IPS-18a (cell line): ENCODE measurements around the gene CUX1.

Experiments used
- H3K27ac ChIP-seq: one replicate; pipeline ENCODE4 v1.5.1; 2013; ENCODE audit warnings: low read length
- H3K27me3 ChIP-seq: one replicate; pipeline ENCODE4 v1.6.1; 2013; ENCODE audit warnings: mild to moderate bottlenecking, low read length; ENCODE audit not compliant: control insufficient read depth, insufficient read depth
- H3K36me3 ChIP-seq: one replicate; pipeline ENCODE4 v1.6.1; 2013; ENCODE audit warnings: low read depth, low read length; ENCODE audit not compliant: control insufficient read depth
- H3K4me1 ChIP-seq: one replicate; pipeline ENCODE4 v1.6.1; 2013; ENCODE audit warnings: low read depth, low read length; ENCODE audit not compliant: control insufficient read depth
- H3K4me3 ChIP-seq: one replicate; pipeline ENCODE4 v1.5.1; 2013; ENCODE audit warnings: low read length
- H3K9ac ChIP-seq: one replicate; pipeline ENCODE4 v1.6.1; 2013; ENCODE audit warnings: mild to moderate bottlenecking, low read length, moderate library complexity
- H3K9me3 ChIP-seq: one replicate; pipeline ENCODE4 v1.6.1; 2013; ENCODE audit warnings: low read depth, low read length; ENCODE audit not compliant: control insufficient read depth

CUX1 gene

GRCh38 chr7:102248081-102248455 lies 430.6 kb downstream of the CUX1 start:
- no peak overlapping the region for H3K4me3 ChIP-seq
- no peak overlapping the region for H3K27ac ChIP-seq
- no peak overlapping the region for H3K9ac ChIP-seq
- no peaks in the 10 kb centered on the region for H3K36me3 ChIP-seq
- H3K9me3 ChIP-seq = no peaks in the 10 kb centered on the region
- no peaks in the 10 kb centered on the region for H3K27me3 ChIP-seq
- no peaks in the 10 kb centered on the region for H3K4me1 ChIP-seq

DNA sequence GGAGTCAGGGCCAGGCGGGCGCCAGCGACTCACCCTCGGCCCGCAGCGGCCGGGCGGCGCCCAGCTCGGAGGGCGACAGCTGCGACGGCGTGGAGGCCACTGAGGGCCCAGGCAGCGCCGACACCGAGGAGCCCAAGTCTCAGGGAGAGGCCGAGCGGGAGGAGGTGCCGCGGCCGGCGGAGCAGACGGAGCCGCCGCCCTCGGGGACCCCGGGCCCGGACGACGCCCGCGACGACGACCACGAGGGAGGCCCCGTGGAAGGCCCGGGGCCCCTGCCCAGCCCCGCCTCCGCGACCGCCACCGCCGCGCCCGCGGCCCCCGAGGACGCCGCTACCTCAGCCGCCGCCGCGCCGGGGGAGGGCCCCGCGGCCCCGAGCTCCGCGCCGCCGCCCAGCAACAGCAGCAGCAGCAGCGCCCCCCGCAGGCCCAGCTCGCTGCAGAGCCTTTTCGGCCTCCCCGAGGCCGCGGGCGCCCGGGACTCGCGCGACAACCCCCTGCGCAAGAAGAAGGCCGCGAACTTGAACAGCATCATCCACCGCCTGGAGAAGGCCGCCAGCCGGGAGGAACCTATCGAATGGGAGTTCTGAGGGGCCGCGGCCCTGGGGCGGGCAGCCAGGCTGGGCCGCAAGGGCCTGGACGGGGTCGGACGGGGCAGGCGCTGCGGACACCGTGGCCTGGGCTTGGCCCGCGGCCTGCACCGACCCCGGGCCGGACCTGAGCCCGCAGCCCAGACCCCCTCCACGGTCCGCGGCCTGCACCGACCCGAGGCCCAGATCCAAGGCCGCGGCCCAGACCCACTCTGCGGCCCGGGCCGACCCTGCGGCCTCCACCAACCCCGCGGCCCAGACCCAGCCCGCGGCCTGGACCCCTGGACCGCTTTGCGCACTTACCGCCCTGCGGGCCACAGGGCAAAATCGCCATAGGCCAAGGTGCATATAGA lies 431.3 kb downstream of the CUX1 start:
- no peaks in the 10 kb centered on the region for H3K4me1 ChIP-seq
- H3K36me3 ChIP-seq = no peaks in the 10 kb centered on the region
- no peaks in the 10 kb centered on the region for H3K27me3 ChIP-seq
- no peak overlapping the region for H3K27ac ChIP-seq
- H3K9me3 ChIP-seq = no peaks in the 10 kb centered on the region
- H3K4me3 ChIP-seq = no peak overlapping the region
- H3K9ac ChIP-seq = no peak overlapping the region

DNA sequence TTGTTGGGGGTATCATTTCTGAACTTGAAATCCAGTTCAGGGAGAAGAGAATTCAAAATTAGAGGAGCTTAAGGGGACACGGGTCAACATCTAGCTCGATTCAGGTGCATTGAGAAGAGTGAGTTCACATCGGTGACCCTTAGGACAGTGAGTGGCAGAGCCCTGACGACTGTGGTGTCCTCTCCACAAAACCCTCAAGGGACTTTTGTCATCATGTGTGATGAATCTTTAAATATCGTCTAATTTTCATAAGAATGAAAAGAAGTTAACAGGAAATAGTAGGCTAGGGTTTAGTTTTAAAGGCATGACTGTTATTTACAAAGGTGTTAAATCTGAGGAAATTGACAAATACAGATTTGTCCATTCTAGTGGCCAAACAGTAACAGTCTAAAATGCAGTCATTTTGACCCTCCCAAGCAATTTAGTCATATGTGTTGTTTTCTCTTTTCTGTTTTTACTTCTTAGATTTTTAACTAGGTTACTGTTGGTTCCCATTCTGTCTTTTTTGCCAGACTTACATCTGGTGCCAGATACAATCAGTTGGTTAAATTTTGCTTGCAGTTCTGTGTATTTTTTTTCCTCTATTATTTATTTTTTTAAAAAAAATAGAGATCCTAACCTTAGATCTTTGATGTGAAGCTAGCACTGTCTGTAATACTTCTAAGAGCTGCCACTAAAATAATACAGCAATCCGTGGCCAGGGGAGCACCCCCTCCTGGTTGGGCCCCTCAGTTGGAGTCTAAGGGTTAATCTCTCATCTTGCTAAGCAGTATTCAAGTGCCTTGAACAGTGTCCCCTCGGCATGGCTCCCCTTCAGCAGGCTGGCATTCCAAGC lies 434.3 kb downstream of the CUX1 start:
- Histone ChIP-seq H3K36me3 (no peaks in the 10 kb centered on the region), H3K27me3 (no peaks in the 10 kb centered on the region), H3K4me1 (no peaks in the 10 kb centered on the region), H3K9ac (no peak overlapping the region), H3K4me3 (no peak overlapping the region), H3K27ac (no peak overlapping the region), H3K9me3 (no peaks in the 10 kb centered on the region)

DNA sequence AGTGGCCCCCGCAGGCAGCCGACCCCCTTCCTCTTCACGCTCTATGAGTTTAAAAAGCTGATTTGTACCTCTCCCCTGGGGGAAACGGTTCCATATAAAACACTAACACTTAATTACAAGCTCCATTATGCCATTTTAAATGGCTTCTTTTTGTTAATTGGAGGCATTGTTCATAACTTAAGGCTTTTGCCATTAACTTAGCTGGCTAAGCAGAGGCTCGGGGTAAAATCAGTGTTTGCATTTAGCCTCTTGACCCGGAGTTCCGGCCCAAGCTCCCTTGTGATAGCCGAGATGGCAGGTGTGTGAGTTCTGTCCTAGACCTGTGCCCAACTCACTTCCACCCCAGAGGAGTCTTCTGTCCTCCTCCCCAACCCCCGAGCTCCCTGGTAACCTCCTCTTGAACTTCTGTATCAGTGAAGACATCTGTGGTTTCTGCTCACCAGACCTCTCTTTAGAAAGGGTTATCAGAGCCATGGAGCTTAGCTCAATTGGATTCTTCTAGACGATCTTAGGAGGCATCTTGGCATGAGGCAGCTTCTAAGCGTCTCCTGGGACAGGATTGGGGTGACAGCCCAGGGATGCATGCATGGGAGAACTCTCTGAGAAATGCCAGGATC lies 435.0 kb downstream of the CUX1 start:
- H3K9ac ChIP-seq = no peak overlapping the region
- no peaks in the 10 kb centered on the region for H3K36me3 ChIP-seq
- H3K4me3 ChIP-seq = no peak overlapping the region
- H3K4me1 ChIP-seq = no peaks in the 10 kb centered on the region
- no peaks in the 10 kb centered on the region for H3K9me3 ChIP-seq
- no peaks in the 10 kb centered on the region for H3K27me3 ChIP-seq
- H3K27ac ChIP-seq = no peak overlapping the region

DNA sequence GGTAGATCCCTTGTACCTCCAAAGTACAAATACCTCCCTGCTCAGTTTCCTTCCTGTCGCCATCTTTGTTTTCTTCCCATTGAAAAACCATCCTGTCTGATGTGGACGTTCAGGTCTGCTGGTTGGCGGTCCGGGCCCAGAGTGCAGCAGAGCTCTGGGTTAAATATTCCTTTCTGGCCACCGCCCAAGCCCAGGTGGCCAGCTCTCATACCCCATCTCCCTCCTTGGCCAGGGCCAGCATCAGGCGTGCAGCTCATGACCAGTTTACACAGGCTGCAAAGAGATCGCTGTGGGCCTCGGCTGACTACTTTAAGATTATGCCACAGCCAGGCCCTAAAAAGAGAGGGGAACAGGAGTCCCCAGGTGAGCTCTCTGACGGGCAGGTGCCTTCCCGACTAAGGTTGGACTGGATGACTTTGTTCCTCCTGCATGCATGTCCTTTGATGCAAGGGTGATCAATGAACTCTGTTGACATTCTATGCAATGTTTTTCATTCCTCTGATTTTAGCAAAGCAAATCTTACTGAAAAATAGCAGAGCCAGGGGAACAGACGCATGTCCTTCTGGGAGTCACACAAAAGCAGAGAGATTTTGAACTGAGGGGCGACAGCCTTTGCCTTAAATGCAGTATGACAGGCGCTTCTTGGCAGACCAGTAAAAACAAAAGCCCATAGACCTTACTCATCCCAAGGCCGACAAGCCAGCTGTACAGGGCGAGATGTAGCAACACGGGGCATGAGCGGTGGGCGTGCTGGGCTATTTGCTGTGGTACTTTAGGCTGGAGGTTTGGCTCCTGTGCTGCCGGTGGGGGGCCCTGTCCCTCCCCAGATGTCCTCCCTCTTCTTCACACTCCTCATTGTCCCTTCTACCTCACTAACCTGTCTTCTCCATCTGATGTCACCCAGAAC lies 435.9 kb downstream of the CUX1 start:
- H3K36me3 ChIP-seq = no peaks in the 10 kb centered on the region
- H3K9ac ChIP-seq = no peak overlapping the region

GRCh38 chr7:102253973-102254370 lies 436.5 kb downstream of the CUX1 start:
- H3K9me3 ChIP-seq = no peaks in the 10 kb centered on the region
- no peak overlapping the region for H3K4me3 ChIP-seq
- H3K27ac ChIP-seq = no peak overlapping the region
- no peaks in the 10 kb centered on the region for H3K4me1 ChIP-seq
- no peaks in the 10 kb centered on the region for H3K27me3 ChIP-seq
- no peak overlapping the region for H3K9ac ChIP-seq
- H3K36me3 ChIP-seq = no peaks in the 10 kb centered on the region

More for the DNA sequence above, 435.9 kb downstream of the CUX1 start:
- H3K4me1 ChIP-seq = no peaks in the 10 kb centered on the region
- H3K27ac ChIP-seq = no peak overlapping the region
- H3K4me3 ChIP-seq = no peak overlapping the region
- H3K27me3 ChIP-seq = no peaks in the 10 kb centered on the region
- no peaks in the 10 kb centered on the region for H3K9me3 ChIP-seq

DNA sequence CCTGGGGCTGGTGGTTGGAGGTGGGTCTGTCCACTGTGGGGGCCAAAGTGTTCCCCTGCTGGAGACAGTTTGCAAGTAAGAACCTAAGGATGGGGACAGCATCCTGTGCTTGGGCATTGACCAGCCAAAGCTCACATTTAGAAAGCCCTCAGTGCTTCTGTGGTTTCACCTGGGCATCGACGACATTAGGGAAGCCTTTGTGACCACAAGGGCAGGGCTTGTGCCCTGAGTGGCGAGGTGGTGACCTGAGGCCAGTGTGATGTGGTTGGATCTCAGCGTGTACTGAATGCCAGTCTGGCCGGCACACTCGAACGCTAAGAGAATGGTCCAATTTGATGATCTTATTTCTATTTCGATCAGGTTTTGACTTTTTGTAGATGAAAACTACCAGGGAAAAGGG lies 437.1 kb downstream of the CUX1 start:
- Histone ChIP-seq H3K4me3 (no peak overlapping the region), H3K27ac (no peak overlapping the region), H3K4me1 (no peaks in the 10 kb centered on the region), H3K36me3 (no peaks in the 10 kb centered on the region), H3K27me3 (no peaks in the 10 kb centered on the region), H3K9ac (no peak overlapping the region), H3K9me3 (no peaks in the 10 kb centered on the region)

- Histone ChIP-seq H3K4me1 (no peaks in the 10 kb centered on the region), H3K27ac (no peak overlapping the region), H3K27me3 (no peaks in the 10 kb centered on the region), H3K4me3 (no peak overlapping the region), H3K36me3 (no peaks in the 10 kb centered on the region), H3K9me3 (no peaks in the 10 kb centered on the region), H3K9ac (no peak overlapping the region)
Observed at GRCh38 chr7:102255501-102255900, 438.1 kb downstream of the CUX1 start.

DNA sequence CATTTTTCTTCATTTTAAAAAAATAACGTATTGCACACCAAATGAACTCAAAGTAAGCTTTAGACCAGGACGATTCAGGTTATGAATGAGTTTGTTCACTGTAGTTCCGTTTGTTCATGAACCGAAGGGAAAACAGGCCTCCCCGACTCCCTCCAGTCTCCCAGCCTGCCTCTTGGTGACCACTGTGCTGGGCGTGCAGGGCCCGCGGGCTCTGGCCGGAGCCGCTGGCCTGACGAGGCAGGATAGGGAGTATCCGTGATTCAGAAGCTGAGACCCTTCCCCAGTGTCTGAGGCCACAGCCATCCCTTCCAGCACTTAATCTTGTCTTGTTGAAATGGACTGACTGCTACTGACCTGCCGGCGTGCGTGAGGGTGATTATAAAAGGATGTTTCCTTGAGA lies 438.5 kb downstream of the CUX1 start:
- H3K27me3 ChIP-seq = no peaks in the 10 kb centered on the region
- H3K4me1 ChIP-seq = no peaks in the 10 kb centered on the region
- H3K27ac ChIP-seq = no peak overlapping the region
- no peak overlapping the region for H3K4me3 ChIP-seq
- no peaks in the 10 kb centered on the region for H3K36me3 ChIP-seq
- no peak overlapping the region for H3K9ac ChIP-seq
- H3K9me3 ChIP-seq = no peaks in the 10 kb centered on the region

GRCh38 chr7:102258073-102258748 lies 440.8 kb downstream of the CUX1 start:
- Histone ChIP-seq H3K9ac (no peak overlapping the region), H3K4me3 (no peak overlapping the region), H3K36me3 (no peaks in the 10 kb centered on the region), H3K27me3 (no peaks in the 10 kb centered on the region), H3K4me1 (no peaks in the 10 kb centered on the region), H3K27ac (no peak overlapping the region), H3K9me3 (no peaks in the 10 kb centered on the region)
